HEK293T (cell line): Measurements from ENCODE around the gene COLEC12.

Source experiments
- BHLHE40 ChIP-seq: fragments of 450-650 bp; IDR thresholded peaks from 2 replicates; pipeline ENCODE4 v1.6.1; 2016; ENCODE audit warnings: mild to moderate bottlenecking, moderate library complexity, borderline replicate concordance
- CTBP1 ChIP-seq: fragments of 450-650 bp; IDR thresholded peaks from 2 replicates; pipeline ENCODE4 v1.6.1; 2016; ENCODE audit warnings: borderline replicate concordance
- ELF4 ChIP-seq: fragments of 450-650 bp; IDR thresholded peaks from 2 replicates; pipeline ENCODE4 v1.6.1; 2017; ENCODE audit warnings: antibody characterized with exemption
- FOXA1 ChIP-seq: fragments of 450-650 bp; IDR thresholded peaks from 2 replicates; pipeline ENCODE4 v1.6.1; 2016; ENCODE audit warnings: mild to moderate bottlenecking
- FOXM1 ChIP-seq: fragments of 450-650 bp; IDR thresholded peaks from 2 replicates; pipeline ENCODE4 v1.6.1; 2017; ENCODE audit warnings: mild to moderate bottlenecking, borderline replicate concordance
- HDGF ChIP-seq: fragments of 450-650 bp; IDR thresholded peaks from 2 replicates; pipeline ENCODE4 v1.6.1; 2017; ENCODE audit warnings: antibody characterized with exemption, borderline replicate concordance
- L3MBTL2 ChIP-seq: fragments of 450-650 bp; conservative IDR thresholded peaks from 2 replicates; pipeline ENCODE4 v1.6.1; 2016; ENCODE audit warnings: mild to moderate bottlenecking
- LEF1 ChIP-seq: fragments of 450-650 bp; IDR thresholded peaks from 2 replicates; pipeline ENCODE4 v1.6.1; 2017; ENCODE audit warnings: mild to moderate bottlenecking, borderline replicate concordance
- NFRKB ChIP-seq: fragments of 450-650 bp; IDR thresholded peaks from 2 replicates; pipeline ENCODE4 v1.6.1; 2016; ENCODE audit warnings: mild to moderate bottlenecking, moderate library complexity
- SP1 ChIP-seq: fragments of 450-650 bp; IDR thresholded peaks from 2 replicates; pipeline ENCODE4 v1.6.1; 2017
- SUZ12 ChIP-seq: fragments of 450-650 bp; IDR thresholded peaks from 2 replicates; pipeline ENCODE4 v1.6.1; 2016; ENCODE audit warnings: mild to moderate bottlenecking
- TARDBP ChIP-seq: fragments of 450-650 bp; IDR thresholded peaks from 2 replicates; pipeline ENCODE4 v1.6.1; 2016
- ZNF384 ChIP-seq: fragments of 450-650 bp; IDR thresholded peaks from 2 replicates; pipeline ENCODE4 v1.6.1; 2016
- TF ChIP-seq, protein P1 (sequence below): fragments of 450-650 bp; IDR thresholded peaks from 2 replicates; pipeline ENCODE4 v1.6.1; 2016

DNA sequence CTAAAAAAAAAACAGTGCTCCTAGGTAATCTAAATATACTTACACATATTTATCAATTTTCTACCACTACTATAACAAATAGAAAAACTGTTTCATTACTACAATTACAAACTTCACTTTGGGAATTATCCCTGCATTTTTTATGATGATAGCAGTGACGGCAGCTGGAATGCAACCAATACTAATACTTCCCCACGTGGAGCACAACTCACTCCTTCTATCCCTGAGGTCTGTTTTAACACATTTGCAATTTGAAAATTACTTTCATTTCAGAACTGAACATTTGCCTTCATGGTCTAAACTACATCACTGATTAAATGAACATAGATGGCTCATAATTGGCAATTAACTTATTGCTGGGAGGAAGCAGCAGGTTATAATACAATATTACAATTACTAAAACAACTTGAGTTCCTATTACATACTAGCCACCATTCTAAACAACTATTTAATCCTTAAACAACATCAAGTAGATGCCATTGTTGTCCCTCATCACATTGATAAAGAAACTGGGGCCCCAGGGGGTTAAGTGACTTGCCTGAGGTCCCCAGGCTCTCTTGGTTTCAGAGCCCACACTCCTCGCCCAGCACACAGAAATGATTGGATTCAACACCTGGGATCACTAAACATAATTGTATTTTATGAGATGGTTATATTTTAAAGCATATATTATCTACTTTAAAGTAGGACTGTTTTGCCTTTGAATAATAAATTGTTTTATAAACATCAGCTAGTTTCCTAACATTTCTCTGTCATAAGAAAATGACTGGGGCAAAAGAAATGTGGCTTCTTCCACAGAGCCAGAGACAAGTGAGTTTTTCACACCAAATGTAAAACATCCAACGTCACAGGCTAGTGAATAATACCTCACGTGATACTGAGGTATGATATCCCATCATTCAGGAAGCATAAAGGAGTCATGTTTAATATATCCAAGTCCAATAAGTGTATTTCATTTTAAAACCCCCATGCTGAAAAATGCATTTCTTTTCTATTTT lies 6.2 kb downstream of the COLEC12 start:
- TF ChIP-seq FOXA1 (no peak), LEF1 (no peak), ZNF384 (no peak), SP1 (no peak), TARDBP (no peak), SUZ12 (no peak), CTBP1 (no peak), HDGF (no peak), BHLHE40 (no peak), FOXM1 (no peak), NFRKB (no peak), L3MBTL2 (no peak), ELF4 (no peak)
- TF ChIP-seq, protein P1, sequence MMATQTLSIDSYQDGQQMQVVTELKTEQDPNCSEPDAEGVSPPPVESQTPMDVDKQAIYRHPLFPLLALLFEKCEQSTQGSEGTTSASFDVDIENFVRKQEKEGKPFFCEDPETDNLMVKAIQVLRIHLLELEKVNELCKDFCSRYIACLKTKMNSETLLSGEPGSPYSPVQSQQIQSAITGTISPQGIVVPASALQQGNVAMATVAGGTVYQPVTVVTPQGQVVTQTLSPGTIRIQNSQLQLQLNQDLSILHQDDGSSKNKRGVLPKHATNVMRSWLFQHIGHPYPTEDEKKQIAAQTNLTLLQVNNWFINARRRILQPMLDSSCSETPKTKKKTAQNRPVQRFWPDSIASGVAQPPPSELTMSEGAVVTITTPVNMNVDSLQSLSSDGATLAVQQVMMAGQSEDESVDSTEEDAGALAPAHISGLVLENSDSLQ, result no peak
